Lung (tissue), 12 donors: Measurements from ENCODE around the gene ZNF708. TPM values are rescaled to one million over a fixed set of nuclear protein-coding genes. Genes with fewer than 3 reads are reported as not detected.

ENCODE experiments used
- ATAC-seq: fragments of 200-7000 bp; cut with Tn5 transposase; one replicate; pipeline ENCODE4 v1.9.1; 2020; ENCODE audit warnings: moderate number of reproducible peaks; ENCODE audit not compliant: insufficient read depth, low FRiP score
- DNase-seq, 3 donors: peaks; one replicate each; pipeline ENCODE4 v3.0.0-alpha.2; 2013 to 2017
- H3K27ac ChIP-seq, 2 donors: one replicate each; pipeline ENCODE4 v1.5.1; 2013; ENCODE audit warnings: mild to moderate bottlenecking in 2 of 2, moderate library complexity in 2 of 2, control low read depth in 1 of 2, inconsistent platforms in 1 of 2, low read depth in 1 of 2, low read length in 1 of 2
- H3K27me3 ChIP-seq, 3 donors: one replicate each; pipeline ENCODE4 v1.5.1; 2013; ENCODE audit warnings: low read length in 2 of 3; ENCODE audit not compliant: control insufficient read depth in 3 of 3, insufficient read depth in 3 of 3
- H3K36me3 ChIP-seq, 4 donors: one replicate each; pipeline ENCODE4 v1.5.1; 2013; ENCODE audit warnings: low read length in 4 of 4, mild to moderate bottlenecking in 1 of 4, moderate library complexity in 1 of 4; ENCODE audit not compliant: control insufficient read depth in 4 of 4, insufficient read depth in 4 of 4
- H3K4me1 ChIP-seq, 5 donors: one replicate each; pipeline ENCODE4 v1.5.1; 2013; ENCODE audit warnings: low read length in 5 of 5, mild to moderate bottlenecking in 2 of 5, moderate library complexity in 1 of 5; ENCODE audit not compliant: control insufficient read depth in 5 of 5, insufficient read depth in 5 of 5
- H3K4me3 ChIP-seq: one replicate; pipeline ENCODE4 v1.5.1; 2013; ENCODE audit warnings: mild to moderate bottlenecking, control low read depth, moderate library complexity
- H3K9ac ChIP-seq, 2 donors: one replicate each; pipeline ENCODE4 v1.5.1; 2013; ENCODE audit warnings: low read length in 2 of 2, control low read depth in 1 of 2; ENCODE audit not compliant: insufficient read depth in 1 of 2
- H3K9me3 ChIP-seq, 4 donors: one replicate each; pipeline ENCODE4 v1.5.1; 2013; ENCODE audit warnings: low read length in 3 of 4, mild to moderate bottlenecking in 1 of 4, moderate library complexity in 1 of 4; ENCODE audit not compliant: control insufficient read depth in 4 of 4, insufficient read depth in 3 of 4
- WGBS, 2 donors: extraction: QIAGEN DNeasy Blood & Tissue Kit; methylation state at CpG; one replicate each; pipeline ENCODE4 v1.1.7; 2013; 5-methylcytosine and 5-hydroxymethylcytosine counted together
- polyA plus RNA-seq, 2 donors: library from polyadenylated mRNA; stranded (reverse); fragments of 200-250 nt; gene quantifications; one replicate each; pipeline ENCODE4 v1.2.1, GENCODE V29; 2013
- total RNA-seq, 2 donors: library from RNA; depleted of rRNA in 1 of 2; stranded (reverse); fragments of >200 nt in 1 of 2; gene quantifications; one replicate each; pipeline ENCODE4 v1.2.1, GENCODE V29; 2014 to 2021
- TF ChIP-seq, protein P1 (sequence below): IDR thresholded peaks from 2 replicates; pipeline ENCODE4 v1.5.1; 2012; ENCODE audit warnings: mild to moderate bottlenecking; ENCODE audit errors: control extremely low read depth, extremely low read depth
- donor health status: control.
- donor health status: control.
- donor health status: Bipolar disorder and iron deficiency.
- donor health status: healthy.
- donor health status: DM: yes; HTN: yes; CAD: no.

ZNF708 gene
- total and polyA plus RNA-seq, 4 donors: 2.6 to 34.0 (median 9.0) TPM

DNA sequence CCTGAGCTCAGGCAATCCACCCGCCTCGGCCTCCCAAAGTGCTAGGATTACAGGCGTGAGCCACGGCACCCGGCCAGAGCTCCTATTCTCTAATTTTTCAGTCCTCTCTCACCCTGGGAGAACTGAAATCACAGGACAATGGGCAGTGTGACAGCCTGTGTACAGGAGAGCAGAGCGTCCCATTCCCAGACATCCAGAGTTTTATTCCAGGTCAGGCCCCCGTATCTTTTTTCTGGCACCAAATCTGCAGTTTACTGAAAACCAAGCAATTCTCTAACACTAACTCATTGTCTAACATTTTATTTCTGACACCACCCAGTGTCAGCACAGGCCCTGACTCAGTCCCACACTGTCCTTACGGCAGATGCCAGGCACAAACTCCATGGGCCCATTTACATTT, 6.7 kb downstream of the ZNF708 start:
- H3K36me3 ChIP-seq: peaks cover 3 to 7% (median 5%) of the 10 kb centered on the region in 4 donors
- no peak overlapping the region for H3K27ac ChIP-seq
- H3K4me3 ChIP-seq: no peak overlapping the region
- ATAC-seq (no peak), DNase-seq (no peak)
- H3K4me1 ChIP-seq: peaks cover 0 to 9% (median 1%) of the 10 kb centered on the region in 5 donors
- H3K9ac ChIP-seq: no peak overlapping the region
- WGBS, 2 donors: 86 to 90% methylated on average over 8 of the region's 8 CpGs
- no peaks in the 10 kb centered on the region for H3K27me3 ChIP-seq
- TF ChIP-seq, protein P1, sequence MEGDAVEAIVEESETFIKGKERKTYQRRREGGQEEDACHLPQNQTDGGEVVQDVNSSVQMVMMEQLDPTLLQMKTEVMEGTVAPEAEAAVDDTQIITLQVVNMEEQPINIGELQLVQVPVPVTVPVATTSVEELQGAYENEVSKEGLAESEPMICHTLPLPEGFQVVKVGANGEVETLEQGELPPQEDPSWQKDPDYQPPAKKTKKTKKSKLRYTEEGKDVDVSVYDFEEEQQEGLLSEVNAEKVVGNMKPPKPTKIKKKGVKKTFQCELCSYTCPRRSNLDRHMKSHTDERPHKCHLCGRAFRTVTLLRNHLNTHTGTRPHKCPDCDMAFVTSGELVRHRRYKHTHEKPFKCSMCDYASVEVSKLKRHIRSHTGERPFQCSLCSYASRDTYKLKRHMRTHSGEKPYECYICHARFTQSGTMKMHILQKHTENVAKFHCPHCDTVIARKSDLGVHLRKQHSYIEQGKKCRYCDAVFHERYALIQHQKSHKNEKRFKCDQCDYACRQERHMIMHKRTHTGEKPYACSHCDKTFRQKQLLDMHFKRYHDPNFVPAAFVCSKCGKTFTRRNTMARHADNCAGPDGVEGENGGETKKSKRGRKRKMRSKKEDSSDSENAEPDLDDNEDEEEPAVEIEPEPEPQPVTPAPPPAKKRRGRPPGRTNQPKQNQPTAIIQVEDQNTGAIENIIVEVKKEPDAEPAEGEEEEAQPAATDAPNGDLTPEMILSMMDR: no peak
- peaks cover 0 to 4% (median 0%) of the 10 kb centered on the region in 4 donors for H3K9me3 ChIP-seq

DNA sequence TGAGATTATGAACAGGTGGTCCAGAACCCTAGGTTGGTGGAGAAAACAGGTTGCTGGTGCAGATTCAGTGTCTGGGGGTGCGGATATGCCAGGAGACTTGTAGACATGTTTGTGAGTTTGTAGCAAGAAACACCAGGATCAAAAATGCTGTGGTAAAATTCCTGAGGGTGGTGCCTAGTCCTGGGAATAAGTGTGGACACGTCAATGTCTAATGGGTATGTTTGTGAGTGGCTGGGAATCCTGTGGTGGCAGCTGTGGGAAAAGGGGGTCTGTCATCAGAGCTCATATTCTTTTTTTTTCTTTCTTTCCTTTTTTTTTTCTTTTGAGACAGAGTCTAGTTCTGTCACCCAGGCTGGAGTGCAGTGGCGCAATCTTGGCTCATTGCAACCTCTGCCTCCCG, 7.2 kb downstream of the ZNF708 start:
- peaks cover 0 to 4% (median 0%) of the 10 kb centered on the region in 4 donors for H3K9me3 ChIP-seq
- no peak overlapping the region for H3K9ac ChIP-seq
- TF ChIP-seq, protein P1: no peak
- no peak overlapping the region for H3K4me3 ChIP-seq
- H3K36me3 ChIP-seq: peaks cover 3 to 7% (median 5%) of the 10 kb centered on the region in 4 donors
- H3K4me1 ChIP-seq: peaks cover 0 to 9% (median 0%) of the 10 kb centered on the region in 5 donors
- DNase-seq: no peak
- H3K27me3 ChIP-seq: no peaks in the 10 kb centered on the region
- ATAC-seq: no peak
- 79 to 88% methylated on average over 4 of the region's 4 CpGs for WGBS, 2 donors
- no peak overlapping the region for H3K27ac ChIP-seq

- H3K4me3 ChIP-seq: no peak overlapping the region
- WGBS, 2 donors: 89 to 91% methylated on average over 4 of the region's 4 CpGs
- peaks cover 0 to 9% (median 0%) of the 10 kb centered on the region in 5 donors for H3K4me1 ChIP-seq
- H3K27ac ChIP-seq: no peak overlapping the region
- peaks cover 0 to 4% (median 0%) of the 10 kb centered on the region in 4 donors for H3K9me3 ChIP-seq
- peaks cover 0 to 4% (median 3%) of the 10 kb centered on the region in 4 donors for H3K36me3 ChIP-seq
- H3K27me3 ChIP-seq: no peaks in the 10 kb centered on the region
- H3K9ac ChIP-seq: no peak overlapping the region
- TF ChIP-seq, protein P1: no peak
- no peak for ATAC-seq
- no peak for DNase-seq
Observed at GRCh38 chr19:21321134-21321533, 8.1 kb downstream of the ZNF708 start.

DNA sequence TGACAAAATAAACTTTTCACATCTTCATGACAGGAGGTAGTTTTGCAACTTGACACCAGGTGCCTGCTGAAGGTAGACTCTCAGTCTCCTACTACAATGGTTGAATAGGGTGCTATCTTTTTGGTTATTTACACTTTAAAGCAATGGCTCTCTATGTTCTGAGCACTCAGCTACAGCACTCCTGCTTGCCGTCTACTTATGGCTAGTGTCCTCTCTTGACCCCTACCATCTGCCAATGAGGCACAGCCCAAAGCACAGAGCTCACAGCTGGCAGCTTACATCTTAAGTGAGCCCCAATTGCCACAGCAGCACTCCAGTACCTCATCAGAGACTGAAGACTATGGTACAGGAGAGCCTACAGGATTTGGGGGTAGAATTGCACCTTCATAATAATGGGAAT, 11.4 kb downstream of the ZNF708 start:
- Histone ChIP-seq H3K4me1 (peaks cover 0 to 11% (median 0%) of the 10 kb centered on the region in 5 donors), H3K9ac (no peak overlapping the region), H3K27ac (no peak overlapping the region), H3K27me3 (no peaks in the 10 kb centered on the region), H3K9me3 (peaks cover 0 to 4% (median 0%) of the 10 kb centered on the region in 4 donors), H3K4me3 (no peak overlapping the region), H3K36me3 (peaks cover 0 to 3% (median 0%) of the 10 kb centered on the region in 4 donors)
- TF ChIP-seq, protein P1: no peak
- no peak for ATAC-seq
- 59 to 74% methylated on average over 1 of the region's 1 CpG for WGBS, 2 donors
- no peak for DNase-seq
